GM18519 (cell line): ENCODE results near the gene MAP3K5.

Experiments used
- ATAC-seq: cut with Tn5 transposase; IDR thresholded peaks from one replicate; pipeline ENCODE4 v1.9.1; 2021; ENCODE audit warnings: mild to moderate bottlenecking, moderate library complexity; ENCODE audit not compliant: unreplicated experiment, low FRiP score

The MAP3K5 gene

GRCh38 chr6:136750696-136751521 lies 41.4 kb downstream of the MAP3K5 start:
- peak; percentile 12 for ATAC-seq

- ATAC-seq = no peak
Observed at GRCh38 chr6:136749359-136749997, 42.8 kb downstream of the MAP3K5 start.

- ATAC-seq = no peak
Observed at GRCh38 chr6:136747507-136747906, 44.8 kb downstream of the MAP3K5 start.

- ATAC-seq = no peak
Observed at GRCh38 chr6:136745300-136745699, 47.0 kb downstream of the MAP3K5 start.

GRCh38 chr6:136744889-136745288 lies 47.4 kb downstream of the MAP3K5 start:
- ATAC-seq = no peak

GRCh38 chr6:136742125-136742524 lies 50.2 kb downstream of the MAP3K5 start:
- ATAC-seq = no peak

GRCh38 chr6:136740050-136740974 lies 52.0 kb downstream of the MAP3K5 start:
- no peak for ATAC-seq

GRCh38 chr6:136739501-136739900 lies 52.8 kb downstream of the MAP3K5 start:
- no peak for ATAC-seq

- no peak for ATAC-seq
Observed at GRCh38 chr6:136739071-136739470, 53.2 kb downstream of the MAP3K5 start.

GRCh38 chr6:136738692-136739057 lies 53.6 kb downstream of the MAP3K5 start:
- no peak for ATAC-seq

GRCh38 chr6:136737871-136738691 lies 54.2 kb downstream of the MAP3K5 start:
- no peak for ATAC-seq

GRCh38 chr6:136737374-136737844 lies 54.9 kb downstream of the MAP3K5 start:
- ATAC-seq = no peak

- ATAC-seq = no peak
Observed at GRCh38 chr6:136736281-136736960, 55.9 kb downstream of the MAP3K5 start.

GRCh38 chr6:136734977-136735376 lies 57.3 kb downstream of the MAP3K5 start:
- no peak for ATAC-seq

GRCh38 chr6:136732889-136733288 lies 59.4 kb downstream of the MAP3K5 start:
- ATAC-seq = no peak

GRCh38 chr6:136729832-136730231 lies 62.4 kb downstream of the MAP3K5 start:
- no peak for ATAC-seq

GRCh38 chr6:136728976-136729515 lies 63.2 kb downstream of the MAP3K5 start:
- ATAC-seq = no peak

GRCh38 chr6:136728033-136728939 lies 64.0 kb downstream of the MAP3K5 start:
- ATAC-seq = no peak
